GM12873 (cell line): ENCODE results near the gene COPRS.

ENCODE experiments used
- CTCF ChIP-seq: IDR thresholded peaks from 2 replicates; pipeline ENCODE4 v1.5.1; 2012; ENCODE audit warnings: low read depth, mild to moderate bottlenecking, moderate library complexity, low read length, control low read depth; ENCODE audit not compliant: insufficient read depth; ENCODE audit errors: missing control alignments

COPRS gene

GRCh38 chr17:31882571-31882970, 23.5 kb upstream of the COPRS start:
- TF ChIP-seq CTCF, result no peak

- no peak for TF ChIP-seq CTCF
These were observed 21.3 kb upstream of the COPRS start for GRCh38 chr17:31880311-31880710.

- no peak for TF ChIP-seq CTCF
These were observed 19.6 kb upstream of the COPRS start for GRCh38 chr17:31878703-31879073.

GRCh38 chr17:31877911-31878702, 19.1 kb upstream of the COPRS start:
- no peak for TF ChIP-seq CTCF

DNA sequence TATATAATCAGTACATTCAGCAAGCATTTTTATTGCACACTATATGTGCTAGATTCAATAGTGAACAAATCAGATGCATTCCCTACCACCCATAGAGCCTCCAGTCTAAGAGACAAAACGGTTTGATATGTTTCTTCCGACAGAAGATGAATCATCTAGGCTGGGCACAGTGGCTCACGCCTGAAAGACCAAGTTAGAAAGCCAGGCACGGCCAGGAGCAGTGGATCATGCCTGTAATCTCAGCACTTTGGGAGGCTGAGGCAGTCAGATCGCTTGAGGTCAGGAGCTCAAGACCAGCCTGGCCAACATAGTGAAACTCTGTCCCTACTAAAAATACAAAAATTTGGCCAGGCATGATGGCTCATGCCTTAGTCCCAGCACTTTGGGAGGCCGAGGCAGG, 18.3 kb upstream of the COPRS start:
- no peak for TF ChIP-seq CTCF

- no peak for TF ChIP-seq CTCF
These were observed 16.0 kb upstream of the COPRS start for GRCh38 chr17:31875081-31875480.

DNA sequence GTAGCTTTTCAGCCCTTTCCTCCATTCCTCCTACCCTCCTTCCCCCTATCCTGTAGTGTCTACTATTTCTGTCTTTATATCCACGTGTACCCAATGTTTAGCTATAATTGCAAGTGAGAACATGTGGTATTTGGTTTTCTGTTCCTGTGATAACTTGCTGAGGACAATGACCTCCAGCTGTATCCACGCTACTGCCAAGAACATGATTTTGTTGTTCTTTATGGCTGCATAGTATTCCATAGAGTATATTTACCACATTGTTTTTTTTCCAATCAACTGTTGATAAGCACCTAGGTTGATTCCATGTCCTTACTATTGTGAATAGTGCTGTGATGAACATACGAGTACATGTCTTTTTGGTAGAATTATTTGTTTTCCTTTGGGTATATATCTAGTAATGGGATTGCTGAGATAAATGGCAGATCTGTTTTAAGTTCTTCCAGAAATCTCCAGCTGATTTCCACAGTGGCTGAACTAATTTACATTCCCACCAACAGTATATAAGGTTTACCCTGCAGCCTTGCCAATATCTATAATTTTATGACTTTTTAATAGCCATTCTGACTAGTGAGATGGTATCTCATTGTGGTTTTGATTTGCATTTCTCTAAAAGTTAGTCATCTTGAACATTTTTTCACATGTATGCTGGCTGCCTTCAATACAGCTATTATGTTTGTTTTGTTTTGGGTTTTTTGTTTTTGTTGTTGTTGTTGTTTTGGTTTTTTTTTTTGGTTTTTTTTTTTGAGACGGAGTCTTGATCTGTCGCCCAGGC, 10.9 kb upstream of the COPRS start:
- no peak for TF ChIP-seq CTCF
